HL-60 (cell line): ENCODE measurements around the gene GTPBP3.

Experiments
- DNase-seq, 2 experiments: peaks; one replicate each; pipeline ENCODE4 v3.0.0-alpha.2; 2010 to 2020; ENCODE audit warnings: low read depth in 1 of 2, low spot score in 1 of 2
- H3K27ac ChIP-seq: fragments of 250-450 bp; sonication (Bioruptor Pico); replicated peaks from 2 replicates; pipeline ENCODE4 v1.5.1; 2020; ENCODE audit warnings: mild to moderate bottlenecking, moderate library complexity
- H3K27me3 ChIP-seq: fragments of 250-450 bp; sonication (Bioruptor Pico); 2 replicates; pipeline ENCODE4 v1.5.1; 2021; ENCODE audit warnings: mild to moderate bottlenecking, moderate library complexity; ENCODE audit not compliant: insufficient read depth, poor library complexity, severe bottlenecking
- H3K4me3 ChIP-seq: replicated peaks from 2 replicates; pipeline ENCODE4 v1.5.1; 2011; ENCODE audit warnings: mild to moderate bottlenecking, control low read depth, low read length; ENCODE audit not compliant: insufficient read depth
- GABPA ChIP-seq: IDR thresholded peaks from 2 replicates; pipeline ENCODE4 v1.6.1; 2012; ENCODE audit warnings: low read depth
- POLR2AphosphoS5 ChIP-seq: IDR thresholded peaks from 2 replicates; pipeline ENCODE4 v1.6.1; 2012; ENCODE audit warnings: low read depth
- REST ChIP-seq: IDR thresholded peaks from 2 replicates; pipeline ENCODE4 v1.6.1; 2012; ENCODE audit warnings: low read depth; ENCODE audit not compliant: insufficient replicate concordance
- TF ChIP-seq, protein P1 (sequence below): IDR thresholded peaks from one replicate; pipeline ENCODE4 v1.5.1; 2011; ENCODE audit warnings: low read length, control low read depth, inconsistent platforms; ENCODE audit not compliant: insufficient read depth

GTPBP3 gene

GRCh38 chr19:17389288-17389687, 51.9 kb downstream of the GTPBP3 start:
- Histone ChIP-seq H3K27me3 (peaks cover 3% of the 10 kb centered on the region), H3K4me3 (no peak overlapping the region), H3K27ac (no peak overlapping the region)
- TF ChIP-seq REST, result no peak
- no peak for TF ChIP-seq POLR2AphosphoS5
- TF ChIP-seq GABPA, result no peak
- DNase-seq, result no peak

GRCh38 chr19:17389957-17390664, 52.8 kb downstream of the GTPBP3 start:
- DNase-seq, result no peak
- H3K27ac ChIP-seq, result no peak overlapping the region
- TF ChIP-seq REST (no peak), POLR2AphosphoS5 (no peak), GABPA (no peak)
- TF ChIP-seq, protein P1, sequence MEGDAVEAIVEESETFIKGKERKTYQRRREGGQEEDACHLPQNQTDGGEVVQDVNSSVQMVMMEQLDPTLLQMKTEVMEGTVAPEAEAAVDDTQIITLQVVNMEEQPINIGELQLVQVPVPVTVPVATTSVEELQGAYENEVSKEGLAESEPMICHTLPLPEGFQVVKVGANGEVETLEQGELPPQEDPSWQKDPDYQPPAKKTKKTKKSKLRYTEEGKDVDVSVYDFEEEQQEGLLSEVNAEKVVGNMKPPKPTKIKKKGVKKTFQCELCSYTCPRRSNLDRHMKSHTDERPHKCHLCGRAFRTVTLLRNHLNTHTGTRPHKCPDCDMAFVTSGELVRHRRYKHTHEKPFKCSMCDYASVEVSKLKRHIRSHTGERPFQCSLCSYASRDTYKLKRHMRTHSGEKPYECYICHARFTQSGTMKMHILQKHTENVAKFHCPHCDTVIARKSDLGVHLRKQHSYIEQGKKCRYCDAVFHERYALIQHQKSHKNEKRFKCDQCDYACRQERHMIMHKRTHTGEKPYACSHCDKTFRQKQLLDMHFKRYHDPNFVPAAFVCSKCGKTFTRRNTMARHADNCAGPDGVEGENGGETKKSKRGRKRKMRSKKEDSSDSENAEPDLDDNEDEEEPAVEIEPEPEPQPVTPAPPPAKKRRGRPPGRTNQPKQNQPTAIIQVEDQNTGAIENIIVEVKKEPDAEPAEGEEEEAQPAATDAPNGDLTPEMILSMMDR, result no peak
- H3K27me3 ChIP-seq, result peaks cover 3% of the 10 kb centered on the region
- H3K4me3 ChIP-seq, result peak overlapping the region; percentile 48

DNA sequence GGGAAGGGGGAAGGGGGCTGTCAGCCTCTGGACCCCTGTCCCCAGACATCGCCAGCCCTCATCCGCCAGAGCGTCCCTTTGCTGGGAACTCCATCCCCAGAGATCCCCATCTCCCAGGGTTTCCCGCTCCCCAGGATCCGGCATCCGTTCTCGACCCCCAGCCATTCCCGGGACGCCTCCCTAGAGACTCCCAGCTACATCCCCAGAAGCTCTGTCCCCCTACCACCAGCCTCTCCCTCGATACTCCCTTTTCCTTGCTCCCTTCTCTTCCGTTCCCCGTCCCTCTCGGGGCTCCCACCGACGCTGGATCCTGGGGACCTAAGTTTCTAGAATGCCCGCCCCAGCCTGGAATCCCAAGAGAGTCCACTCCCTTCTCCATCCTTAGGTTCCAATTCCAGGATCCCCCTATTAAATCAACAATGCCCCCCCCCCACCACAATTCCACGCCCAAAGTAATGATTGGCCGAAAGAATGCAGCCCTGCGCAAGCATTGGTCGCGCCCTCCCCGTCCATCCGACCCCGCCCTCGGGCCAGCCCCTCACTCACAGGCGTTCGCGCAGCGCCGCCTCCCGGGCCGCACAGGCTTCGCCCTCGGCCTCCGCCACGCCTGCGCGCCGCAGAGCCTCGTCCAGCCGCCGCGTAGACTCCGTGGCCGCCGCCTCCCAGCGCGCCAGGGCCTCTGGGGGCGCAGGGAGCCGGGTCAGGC, 53.5 kb downstream of the GTPBP3 start:
- peak; percentile 74 to 89 for DNase-seq
- Histone ChIP-seq H3K27ac (no peak overlapping the region), H3K4me3 (peak overlapping the region; percentile 48), H3K27me3 (peaks cover 3% of the 10 kb centered on the region)
- TF ChIP-seq REST, result no peak
- TF ChIP-seq POLR2AphosphoS5, result no peak
- TF ChIP-seq, protein P1, result peak; percentile 44
